Activated CD8-positive, alpha-beta memory T cell treated with anti-CD3 and anti-CD28 coated beads, Interleukin-2, amount 50 U/mL, for 48 hours (primary cell): ENCODE data around the gene PLEKHG2.

Source experiments
- DNase-seq: peaks from one replicate; pipeline ENCODE4 v3.0.0-alpha.2; 2020

The PLEKHG2 gene

GRCh38 chr19:39384839-39385568 lies 27.5 kb upstream of the PLEKHG2 start:
- DNase-seq = no peak

GRCh38 chr19:39385629-39386411 lies 26.6 kb upstream of the PLEKHG2 start:
- no peak for DNase-seq

DNA sequence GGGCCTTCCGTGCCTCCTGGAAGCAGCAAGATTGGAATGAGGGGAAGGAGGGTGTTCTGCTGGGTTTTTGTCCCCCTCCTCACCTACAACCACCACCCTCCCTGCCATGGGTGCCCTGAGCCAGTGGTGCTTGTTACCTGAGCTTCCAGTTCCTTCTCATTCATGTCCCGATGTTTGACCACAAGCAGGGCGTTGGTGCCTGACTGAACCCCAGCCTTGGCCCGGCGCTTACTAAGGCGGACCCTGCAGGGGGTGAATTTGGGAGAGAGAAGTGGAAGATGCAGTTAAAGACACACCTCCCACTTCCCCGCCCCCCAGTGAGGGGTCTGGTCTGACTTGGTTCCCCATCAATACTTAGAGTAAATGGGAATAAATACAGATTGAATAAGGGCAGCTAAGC lies 25.9 kb upstream of the PLEKHG2 start:
- DNase-seq = no peak

GRCh38 chr19:39388657-39389056 lies 23.8 kb upstream of the PLEKHG2 start:
- DNase-seq = no peak

- no peak for DNase-seq
These were observed 22.6 kb upstream of the PLEKHG2 start for GRCh38 chr19:39389631-39390414.

GRCh38 chr19:39390451-39390750 lies 22.1 kb upstream of the PLEKHG2 start:
- no peak for DNase-seq

DNA sequence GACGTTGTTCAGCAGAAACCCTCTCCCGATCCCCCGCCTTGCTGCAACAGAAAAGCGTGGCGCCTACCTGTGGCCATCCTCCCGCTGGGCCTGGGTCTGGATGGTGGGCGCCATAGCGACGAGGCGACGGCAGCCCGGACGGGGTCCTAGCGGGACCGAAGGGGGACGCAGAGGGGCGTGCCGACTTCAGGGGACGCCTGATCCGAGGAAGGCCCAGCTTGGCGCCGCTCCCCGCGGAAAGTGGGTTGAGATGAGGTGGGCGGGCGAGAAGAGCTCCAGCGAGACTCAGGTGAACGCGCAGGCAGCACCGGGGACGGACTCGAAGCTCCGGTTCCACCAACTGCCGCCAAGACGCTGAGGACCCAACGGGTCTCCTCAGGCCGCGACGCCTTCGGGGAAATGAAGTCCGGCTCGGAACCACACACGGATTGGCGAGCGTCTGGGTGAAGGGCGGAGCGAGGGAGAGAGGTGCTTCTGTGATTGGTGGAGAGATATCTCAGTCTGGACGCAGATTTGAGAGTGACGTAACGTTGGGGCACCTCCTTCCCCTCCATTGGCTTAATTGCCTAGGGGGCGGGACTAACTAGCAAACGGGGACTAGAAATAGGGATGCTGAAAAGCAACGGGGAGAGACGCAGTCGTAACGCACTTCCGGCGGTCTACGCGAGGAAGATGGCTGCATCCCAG lies 21.6 kb upstream of the PLEKHG2 start, which contains the start of the genes MED29 and PAF1:
Gene MED29 (plus strand): TSS at position 628 of the 687 bp plus-strand sequence. CDS start 45 bp downstream, at position 673.
Gene PAF1 (minus strand): TSS at position 356 of the 687 bp plus-strand sequence. CDS start 242 bp downstream, at position 114.
- peak; percentile 92 for DNase-seq

DNA sequence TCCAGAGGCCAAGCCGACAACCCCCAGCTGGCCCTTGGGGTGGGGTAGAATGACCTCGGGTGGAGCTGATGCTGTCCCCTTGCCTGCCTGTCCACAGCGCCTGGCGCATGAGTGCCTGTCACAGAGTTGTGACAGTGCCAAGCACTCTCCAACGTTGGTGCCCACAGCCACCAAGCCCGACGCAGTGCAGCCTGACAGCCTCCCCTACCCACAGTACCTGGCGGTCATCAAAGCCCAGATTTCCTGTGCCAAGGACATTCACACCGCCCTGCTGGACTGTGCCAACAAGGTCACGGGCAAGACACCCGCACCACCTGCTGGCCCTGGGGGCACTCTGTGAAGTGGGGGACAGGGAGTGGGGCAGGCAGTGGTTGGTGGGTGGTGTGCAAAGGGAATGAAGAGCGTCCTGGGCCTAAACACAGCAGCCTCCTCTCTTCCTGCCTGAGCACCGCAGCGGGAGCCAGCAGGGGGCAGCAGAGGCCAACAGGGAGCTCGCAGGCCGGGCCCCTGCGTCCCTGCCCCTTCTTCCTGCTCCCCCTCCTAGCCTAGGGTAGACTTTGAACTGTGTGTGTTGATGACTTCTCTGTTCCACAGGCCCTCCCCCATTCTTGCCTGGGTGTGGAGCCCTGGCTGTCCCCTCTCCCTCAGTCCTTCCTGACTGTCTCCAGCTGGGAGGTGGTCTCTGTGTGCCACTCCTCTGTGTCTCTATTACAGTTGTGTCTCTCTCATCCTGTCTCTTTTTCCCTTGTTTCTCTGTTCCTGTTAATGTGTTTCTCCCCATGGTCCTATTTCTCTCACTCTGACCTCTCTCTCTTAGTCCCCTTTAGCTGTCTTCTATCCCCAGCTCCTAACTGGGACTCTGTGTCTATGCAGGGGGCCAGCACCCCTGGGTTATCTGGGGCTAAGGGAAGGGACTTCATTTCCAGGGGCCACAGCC lies 14.8 kb upstream of the PLEKHG2 start:
- peak; percentile 99 for DNase-seq

DNA sequence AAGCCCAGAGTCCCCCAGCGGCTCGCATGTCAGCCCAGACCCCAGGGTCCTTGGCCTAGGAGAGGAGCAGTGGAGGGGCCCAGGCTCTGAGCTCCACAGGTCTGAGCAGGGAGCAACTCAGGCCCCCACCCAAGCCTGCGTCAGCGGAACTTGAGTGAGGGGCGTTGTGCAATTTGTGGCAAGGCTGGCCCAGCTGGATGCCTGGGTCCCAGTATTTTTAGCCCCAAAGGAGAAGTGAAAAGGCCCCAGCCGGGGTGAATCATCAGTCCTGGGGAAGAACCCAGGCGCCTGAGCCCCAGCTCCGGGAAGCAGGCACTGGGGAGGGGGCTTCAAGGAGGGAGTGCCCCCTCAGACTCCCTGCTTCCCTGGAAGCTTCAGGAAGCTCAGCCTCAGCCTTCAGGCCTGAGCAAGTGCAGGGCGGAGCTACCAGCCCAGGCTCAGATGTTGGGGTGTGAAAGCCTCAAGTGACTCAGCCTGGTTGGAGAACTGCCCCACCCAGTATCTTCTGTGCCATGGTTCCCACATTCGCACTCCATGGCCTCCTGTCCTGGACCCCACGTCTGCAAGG lies 14.1 kb upstream of the PLEKHG2 start:
- DNase-seq = peak; percentile 77

- DNase-seq = no peak
These were observed 12.8 kb upstream of the PLEKHG2 start for GRCh38 chr19:39399668-39400050.

DNA sequence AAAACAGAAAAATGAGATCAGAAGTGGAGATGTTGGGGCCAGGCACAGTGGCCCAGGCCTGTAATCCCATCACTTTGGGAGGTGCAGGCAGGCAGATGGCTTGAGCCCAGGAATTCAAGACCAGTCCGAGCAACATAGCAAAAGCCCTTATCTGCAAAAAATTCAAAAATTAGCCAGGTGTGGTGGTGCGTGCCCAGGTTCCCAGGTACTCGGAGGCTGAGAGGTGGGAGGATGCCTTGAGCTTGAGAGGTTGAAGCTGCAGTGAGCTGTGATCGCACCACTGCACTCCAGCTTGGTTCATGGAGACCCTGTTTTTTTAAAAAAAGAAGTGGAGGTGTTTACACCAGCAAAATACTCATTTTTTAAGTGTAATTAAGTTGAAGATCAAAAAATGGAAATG lies 12.4 kb upstream of the PLEKHG2 start:
- no peak for DNase-seq

DNA sequence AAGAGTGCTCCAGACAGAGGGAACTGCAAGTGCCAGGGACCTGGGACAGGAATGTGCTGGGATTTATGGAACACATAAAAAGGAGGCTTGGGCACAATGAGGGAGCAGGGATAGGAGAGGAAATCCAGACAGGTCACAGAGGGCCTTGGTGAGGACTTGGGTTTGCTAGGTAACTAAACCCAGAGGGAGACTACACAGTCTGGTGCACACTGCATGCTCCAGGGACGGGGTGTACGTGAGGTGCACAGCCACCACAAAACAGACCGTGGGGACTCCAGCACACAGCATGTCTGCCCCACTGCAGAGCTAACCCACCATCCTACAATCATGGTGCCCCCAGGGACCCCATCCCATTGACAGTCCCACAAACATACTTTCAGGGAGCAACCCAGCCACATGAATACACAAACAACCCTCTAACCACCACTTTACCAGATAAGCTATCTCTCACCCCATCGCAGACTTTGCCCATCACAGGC lies 11.4 kb upstream of the PLEKHG2 start:
- DNase-seq = no peak

DNA sequence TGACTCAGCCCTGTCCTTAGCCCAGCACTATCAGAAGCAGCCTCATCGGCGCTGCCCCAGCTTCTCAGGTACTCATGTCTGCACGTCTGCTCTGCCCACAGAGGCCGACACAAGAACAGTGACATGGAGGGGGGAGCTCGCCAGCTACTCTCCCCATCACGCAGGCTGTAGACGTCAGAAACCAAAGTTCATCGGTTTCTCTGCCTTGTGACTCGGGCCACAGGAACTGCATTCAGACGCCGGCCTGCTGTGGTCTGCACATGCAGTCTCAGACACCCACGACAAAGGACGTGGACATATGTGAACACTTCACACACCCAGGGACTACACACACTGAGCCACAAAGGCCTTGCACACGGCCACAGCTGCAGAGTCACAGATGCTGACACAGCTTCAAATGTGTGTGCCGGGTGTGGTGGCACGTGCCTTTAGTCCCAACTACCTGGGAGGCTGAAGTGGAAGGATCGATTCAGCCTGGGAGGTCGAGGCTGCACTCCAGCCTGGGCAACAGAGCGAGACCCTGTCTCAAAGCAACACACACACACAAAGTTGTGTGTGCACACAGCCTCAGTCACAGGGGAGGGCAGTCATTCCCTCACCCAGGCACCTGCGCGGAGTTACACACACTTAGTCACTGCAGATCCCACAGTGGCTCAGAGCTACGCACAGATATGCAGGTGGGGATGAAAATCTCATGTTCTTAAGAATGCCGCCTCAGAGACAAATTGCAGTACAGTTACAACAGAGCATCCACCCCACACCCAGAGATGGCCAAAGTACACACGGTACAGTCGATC lies 10.7 kb upstream of the PLEKHG2 start:
- peak; percentile 89 for DNase-seq

DNA sequence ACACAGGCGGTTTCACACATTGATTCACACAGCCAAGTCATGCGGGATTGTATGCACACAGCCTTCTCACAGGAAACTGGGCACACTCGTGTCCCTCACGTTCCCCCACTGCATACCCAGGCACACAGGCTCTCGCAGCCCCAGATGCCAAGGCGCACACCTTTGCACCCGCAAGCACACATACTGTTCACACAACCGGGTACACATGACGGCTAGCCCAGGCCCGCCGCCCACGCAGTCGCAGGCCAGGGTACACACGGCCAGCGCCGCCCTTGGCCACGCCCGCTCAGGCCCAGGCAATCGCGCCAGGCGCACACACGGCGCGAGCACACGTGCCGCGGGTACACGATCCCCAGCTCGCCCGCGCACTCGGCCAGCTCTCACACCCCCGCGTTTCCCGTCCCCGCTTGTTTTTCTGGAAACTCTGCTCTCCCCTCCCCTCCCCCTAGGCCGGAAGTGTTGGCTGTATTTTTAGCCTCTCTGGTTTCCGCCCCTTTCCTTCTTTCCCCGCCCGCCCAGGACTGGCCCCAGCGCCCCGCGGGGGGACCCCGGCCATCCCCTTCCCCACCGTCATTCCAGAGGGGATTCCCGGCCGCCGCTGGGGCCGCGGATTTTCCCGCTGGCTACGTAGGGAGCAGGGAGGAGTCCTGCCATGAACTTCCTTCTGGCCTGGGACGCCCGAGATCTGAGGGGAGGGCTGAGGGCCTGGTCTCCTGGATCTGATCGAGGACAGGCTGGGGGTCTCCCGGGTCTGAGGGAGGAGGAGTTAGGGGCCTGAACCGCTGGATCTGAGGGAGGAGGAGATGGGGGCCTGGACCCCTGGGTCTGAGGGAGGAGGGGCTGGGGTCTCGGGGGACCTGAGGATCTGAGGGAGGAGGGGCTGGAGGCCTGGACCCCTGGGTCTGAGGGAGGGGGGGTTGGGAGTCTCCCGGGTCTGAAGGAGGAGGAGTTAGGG lies 9.8 kb upstream of the PLEKHG2 start:
- DNase-seq = peak; percentile 88

GRCh38 chr19:39403331-39404312 lies 8.8 kb upstream of the PLEKHG2 start:
- peak; percentile 96 for DNase-seq

DNA sequence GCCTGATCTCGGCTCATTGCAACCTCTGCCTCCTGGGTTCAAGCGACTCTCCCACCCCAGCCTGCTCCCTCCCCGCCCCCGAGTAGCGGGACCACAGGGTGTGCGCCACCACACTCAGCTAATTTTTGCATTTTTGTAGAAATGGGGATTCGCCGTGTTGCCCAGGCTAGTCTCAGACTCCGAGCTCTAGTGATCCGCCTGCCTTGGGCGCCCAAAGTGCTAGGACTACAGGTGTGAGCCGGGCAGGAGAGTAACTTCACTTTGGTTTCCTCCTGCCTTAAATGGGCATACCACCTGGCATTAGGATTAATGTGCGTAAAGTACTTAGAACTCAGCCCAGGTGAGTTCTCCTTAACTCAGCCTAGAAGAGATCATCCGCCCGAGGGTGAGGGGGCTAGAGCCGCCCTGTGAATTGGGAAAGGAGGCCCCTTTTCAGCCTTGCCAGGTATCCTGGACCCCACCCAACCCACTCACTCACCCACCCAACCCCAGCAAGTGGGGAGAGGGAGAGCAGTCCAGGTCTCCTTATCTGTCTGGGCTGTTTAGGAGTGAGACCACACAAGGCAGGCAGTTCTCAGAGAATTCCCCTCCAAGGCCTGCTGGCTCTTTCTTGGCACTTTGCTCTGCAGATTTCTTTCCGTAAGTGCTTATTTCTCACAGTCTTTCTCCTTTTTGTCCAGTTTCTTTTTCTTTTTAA lies 7.1 kb upstream of the PLEKHG2 start:
- DNase-seq = peak; percentile 57
